ENCODE measurements around the gene BLM. TPM values are rescaled to one million over a fixed set of nuclear protein-coding genes. Genes with fewer than 3 reads are reported as not detected.

The BLM gene
- polyA plus RNA-seq, 1 donor (not counting 4 experiments of a cell fraction or from before 2014, with no cell fraction given), result 4.4 TPM

DNA sequence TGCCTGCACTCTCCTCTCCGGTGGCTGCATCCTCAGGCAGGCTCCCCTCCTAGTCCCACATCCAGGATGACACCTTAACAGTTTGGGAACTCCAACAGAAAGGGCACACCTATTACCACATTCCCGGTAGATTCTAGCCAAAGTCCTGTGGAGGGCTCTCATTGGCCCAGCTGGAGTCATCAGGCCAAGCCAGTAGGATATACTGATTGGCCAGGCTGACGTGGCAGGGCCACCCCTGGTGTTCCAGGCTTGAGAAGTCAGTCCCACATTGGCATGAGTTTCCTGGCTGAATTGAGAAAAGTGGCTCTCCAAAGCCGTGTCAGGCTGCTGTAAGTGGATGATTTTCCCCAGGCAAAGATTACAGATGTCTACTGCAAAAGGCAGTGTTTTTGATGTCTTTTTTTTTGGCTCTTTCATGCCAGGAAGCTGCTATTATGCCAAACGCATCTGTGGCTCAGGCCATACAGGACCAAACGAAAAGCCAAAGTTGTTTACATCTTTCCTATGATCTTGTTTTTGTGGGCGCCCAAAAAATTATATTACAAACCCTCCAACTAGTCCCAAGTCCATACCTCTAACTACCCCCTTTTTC is 6.6 kb upstream of the BLM start:
- H3K4me2 ChIP-seq (ENCODE audit: control insufficient read depth, extremely low read depth, insufficient read depth, low read depth, low read length), result no peak overlapping the region
- H3K9me3 ChIP-seq (ENCODE audit: control insufficient read depth, low read depth, low read length), result no peaks in the 10 kb centered on the region
- no peak overlapping the region for H3K27ac ChIP-seq (ENCODE audit: control insufficient read depth, insufficient read depth, low read length)
- no peaks in the 10 kb centered on the region for H3K79me2 ChIP-seq (ENCODE audit: control insufficient read depth, insufficient read depth, low read length)
- H2AFZ ChIP-seq (ENCODE audit: control insufficient read depth, low read length), result no peak overlapping the region
- H4K20me1 ChIP-seq (ENCODE audit: control insufficient read depth, extremely low read depth, insufficient read depth, low read length), result no peaks in the 10 kb centered on the region
- no peak overlapping the region for H3K9ac ChIP-seq (ENCODE audit: control insufficient read depth, extremely low read depth, insufficient read depth, low read length)
- dilution Hi-C loops (cut with MboI; ENCODE audit: extremely low pct_ligation_motif_present, low sequenced_read_pairs), result no loop called here
- no peak for FAIRE-seq
- TF ChIP-seq, protein P1, sequence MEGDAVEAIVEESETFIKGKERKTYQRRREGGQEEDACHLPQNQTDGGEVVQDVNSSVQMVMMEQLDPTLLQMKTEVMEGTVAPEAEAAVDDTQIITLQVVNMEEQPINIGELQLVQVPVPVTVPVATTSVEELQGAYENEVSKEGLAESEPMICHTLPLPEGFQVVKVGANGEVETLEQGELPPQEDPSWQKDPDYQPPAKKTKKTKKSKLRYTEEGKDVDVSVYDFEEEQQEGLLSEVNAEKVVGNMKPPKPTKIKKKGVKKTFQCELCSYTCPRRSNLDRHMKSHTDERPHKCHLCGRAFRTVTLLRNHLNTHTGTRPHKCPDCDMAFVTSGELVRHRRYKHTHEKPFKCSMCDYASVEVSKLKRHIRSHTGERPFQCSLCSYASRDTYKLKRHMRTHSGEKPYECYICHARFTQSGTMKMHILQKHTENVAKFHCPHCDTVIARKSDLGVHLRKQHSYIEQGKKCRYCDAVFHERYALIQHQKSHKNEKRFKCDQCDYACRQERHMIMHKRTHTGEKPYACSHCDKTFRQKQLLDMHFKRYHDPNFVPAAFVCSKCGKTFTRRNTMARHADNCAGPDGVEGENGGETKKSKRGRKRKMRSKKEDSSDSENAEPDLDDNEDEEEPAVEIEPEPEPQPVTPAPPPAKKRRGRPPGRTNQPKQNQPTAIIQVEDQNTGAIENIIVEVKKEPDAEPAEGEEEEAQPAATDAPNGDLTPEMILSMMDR (optimal IDR thresholded peaks at IDR 0.05 in 1 of 3, IDR thresholded peaks at IDR 0.05 in 1 of 3, conservative IDR thresholded peaks at IDR 0.05 in 1 of 3; ENCODE audit: extremely low read depth in 1 of 3, insufficient read depth in 2 of 3, low read length in 3 of 3), result no peak
- no peak for TF ChIP-seq EZH2 (IDR thresholded peaks at IDR 0.05; ENCODE audit: low read length)
- no peaks in the 10 kb centered on the region for H3K27me3 ChIP-seq (ENCODE audit: control insufficient read depth, extremely low read depth, insufficient read depth, low read length)
- H3K4me1 ChIP-seq (ENCODE audit: control insufficient read depth, extremely low read depth, insufficient read depth, low read length), result no peaks in the 10 kb centered on the region
- no peak for DNase-seq (ENCODE audit: low read depth, low spot score)
- H3K9me1 ChIP-seq (ENCODE audit: control insufficient read depth, extremely low read depth, insufficient read depth, low read length), result no peaks in the 10 kb centered on the region
- H3K36me3 ChIP-seq (ENCODE audit: control insufficient read depth in 2 of 2, extremely low read depth in 1 of 2, insufficient read depth in 2 of 2, low read length in 2 of 2), result no peaks in the 10 kb centered on the region
- no peak overlapping the region for H3K4me3 ChIP-seq (ENCODE audit: control insufficient read depth in 2 of 3, extremely low read depth in 1 of 3, insufficient read depth in 2 of 3, low read depth in 1 of 3, low read length in 3 of 3)

GRCh38 chr15:90711418-90711824 is 5.7 kb upstream of the BLM start:
- no peak overlapping the region for H3K4me2 ChIP-seq (ENCODE audit: control insufficient read depth, extremely low read depth, insufficient read depth, low read depth, low read length)
- FAIRE-seq (no peak), DNase-seq (ENCODE audit: low read depth, low spot score) (no peak)
- no peaks in the 10 kb centered on the region for H3K9me1 ChIP-seq (ENCODE audit: control insufficient read depth, extremely low read depth, insufficient read depth, low read length)
- H3K9ac ChIP-seq (ENCODE audit: control insufficient read depth, extremely low read depth, insufficient read depth, low read length), result no peak overlapping the region
- H3K27ac ChIP-seq (ENCODE audit: control insufficient read depth, insufficient read depth, low read length), result no peak overlapping the region
- no peaks in the 10 kb centered on the region for H3K27me3 ChIP-seq (ENCODE audit: control insufficient read depth, extremely low read depth, insufficient read depth, low read length)
- dilution Hi-C loops (cut with MboI; ENCODE audit: extremely low pct_ligation_motif_present, low sequenced_read_pairs), result no loop called here
- H3K4me1 ChIP-seq (ENCODE audit: control insufficient read depth, extremely low read depth, insufficient read depth, low read length), result no peaks in the 10 kb centered on the region
- H3K4me3 ChIP-seq (ENCODE audit: control insufficient read depth in 2 of 3, extremely low read depth in 1 of 3, insufficient read depth in 2 of 3, low read depth in 1 of 3, low read length in 3 of 3), result no peak overlapping the region
- H2AFZ ChIP-seq (ENCODE audit: control insufficient read depth, low read length), result no peak overlapping the region
- H3K9me3 ChIP-seq (ENCODE audit: control insufficient read depth, low read depth, low read length), result no peaks in the 10 kb centered on the region
- H3K36me3 ChIP-seq (ENCODE audit: control insufficient read depth in 2 of 2, extremely low read depth in 1 of 2, insufficient read depth in 2 of 2, low read length in 2 of 2), result no peaks in the 10 kb centered on the region
- H4K20me1 ChIP-seq (ENCODE audit: control insufficient read depth, extremely low read depth, insufficient read depth, low read length), result no peaks in the 10 kb centered on the region
- no peak for TF ChIP-seq EZH2 (IDR thresholded peaks at IDR 0.05; ENCODE audit: low read length)
- TF ChIP-seq, protein P1 (optimal IDR thresholded peaks at IDR 0.05 in 1 of 3, IDR thresholded peaks at IDR 0.05 in 1 of 3, conservative IDR thresholded peaks at IDR 0.05 in 1 of 3; ENCODE audit: extremely low read depth in 1 of 3, insufficient read depth in 2 of 3, low read length in 3 of 3), result no peak
- H3K79me2 ChIP-seq (ENCODE audit: control insufficient read depth, insufficient read depth, low read length), result no peaks in the 10 kb centered on the region

All from keratinocyte (primary cell).